Embryonic facial prominence (tissue), 1 donor: ENCODE measurements around the gene MXD4.

Experiments
- DNase-seq: peaks from one replicate; pipeline ENCODE4 v3.0.0-alpha.2; 2016; ENCODE audit errors: extremely low spot score

The MXD4 gene

GRCh38 chr4:2291705-2292645 lies 30.1 kb upstream of the MXD4 start:
- DNase-seq: no peak

- DNase-seq: no peak
Measured at GRCh38 chr4:2290974-2291704, 29.2 kb upstream of the MXD4 start.

GRCh38 chr4:2290488-2290887 lies 28.6 kb upstream of the MXD4 start:
- DNase-seq: no peak

GRCh38 chr4:2289955-2290333 lies 28.0 kb upstream of the MXD4 start:
- DNase-seq: no peak

GRCh38 chr4:2289311-2289954 lies 27.5 kb upstream of the MXD4 start:
- DNase-seq: no peak

- no peak for DNase-seq
Measured at GRCh38 chr4:2288051-2288541, 26.2 kb upstream of the MXD4 start.

GRCh38 chr4:2287594-2287915 lies 25.6 kb upstream of the MXD4 start:
- DNase-seq: no peak

- no peak for DNase-seq
Measured at GRCh38 chr4:2286904-2287593, 25.1 kb upstream of the MXD4 start.

- DNase-seq: no peak
Measured at GRCh38 chr4:2285613-2286381, 23.9 kb upstream of the MXD4 start.

- no peak for DNase-seq
Measured at GRCh38 chr4:2284934-2285612, 23.2 kb upstream of the MXD4 start.

- DNase-seq: no peak
Measured at GRCh38 chr4:2284161-2284933, 22.4 kb upstream of the MXD4 start.

GRCh38 chr4:2283199-2283711 lies 21.3 kb upstream of the MXD4 start:
- no peak for DNase-seq

- DNase-seq: no peak
Measured at GRCh38 chr4:2281575-2282343, 19.9 kb upstream of the MXD4 start.

GRCh38 chr4:2280531-2281300 lies 18.8 kb upstream of the MXD4 start:
- DNase-seq: no peak

- no peak for DNase-seq
Measured at GRCh38 chr4:2277956-2278355, 16.0 kb upstream of the MXD4 start.

GRCh38 chr4:2276581-2277325 lies 14.8 kb upstream of the MXD4 start:
- no peak for DNase-seq

GRCh38 chr4:2275546-2276251 lies 13.8 kb upstream of the MXD4 start:
- no peak for DNase-seq
